Measurements from ENCODE around the gene DUSP8. TPM values are rescaled to one million over a fixed set of nuclear protein-coding genes. Genes with fewer than 3 reads are reported as not detected.

Gene DUSP8
- total and polyA plus RNA-seq, 8 donors, result 0.80 to 21.8 (median 1.7) TPM

DNA sequence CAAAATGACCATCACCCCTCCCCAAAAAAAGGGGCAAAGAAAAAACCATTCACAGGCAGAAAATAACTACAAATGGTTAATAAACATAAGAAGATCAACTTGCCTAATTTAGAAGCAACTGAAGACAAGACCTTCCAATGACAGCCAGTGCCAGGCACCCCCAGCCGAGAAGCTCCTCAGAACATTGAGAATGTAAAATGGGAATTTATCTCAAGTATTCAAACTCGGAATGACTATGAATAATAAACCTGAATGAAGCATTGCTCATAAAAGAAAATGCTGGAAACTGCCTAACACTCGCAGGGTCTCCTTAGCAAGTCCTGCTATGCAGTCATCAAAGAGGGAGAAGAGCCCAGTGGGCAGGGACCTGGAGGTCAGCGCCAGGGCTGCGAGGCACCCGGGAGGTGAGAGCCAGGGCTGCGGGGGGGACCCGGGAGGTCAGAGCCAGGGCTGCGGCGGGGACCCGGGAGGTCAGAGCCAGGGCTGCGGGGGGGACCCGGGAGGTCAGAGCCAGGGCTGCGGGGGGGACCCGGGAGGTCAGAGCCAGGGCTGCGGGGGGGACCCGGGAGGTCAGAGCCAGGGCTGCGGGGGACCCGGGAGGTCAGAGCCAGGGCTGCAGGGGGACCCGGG is 62.3 kb downstream of the DUSP8 start:
- H3K27me3 ChIP-seq, result no peaks in the 10 kb centered on the region
- H3K27ac ChIP-seq, result no peak overlapping the region
- intact Hi-C loops (cut with DNase I), result loop anchor here in 1 of 2 donors (10.0 kb wide), 1 partner anchor 215 kb away; no protein-coding TSS in a partner anchor
- TF ChIP-seq, protein P1, sequence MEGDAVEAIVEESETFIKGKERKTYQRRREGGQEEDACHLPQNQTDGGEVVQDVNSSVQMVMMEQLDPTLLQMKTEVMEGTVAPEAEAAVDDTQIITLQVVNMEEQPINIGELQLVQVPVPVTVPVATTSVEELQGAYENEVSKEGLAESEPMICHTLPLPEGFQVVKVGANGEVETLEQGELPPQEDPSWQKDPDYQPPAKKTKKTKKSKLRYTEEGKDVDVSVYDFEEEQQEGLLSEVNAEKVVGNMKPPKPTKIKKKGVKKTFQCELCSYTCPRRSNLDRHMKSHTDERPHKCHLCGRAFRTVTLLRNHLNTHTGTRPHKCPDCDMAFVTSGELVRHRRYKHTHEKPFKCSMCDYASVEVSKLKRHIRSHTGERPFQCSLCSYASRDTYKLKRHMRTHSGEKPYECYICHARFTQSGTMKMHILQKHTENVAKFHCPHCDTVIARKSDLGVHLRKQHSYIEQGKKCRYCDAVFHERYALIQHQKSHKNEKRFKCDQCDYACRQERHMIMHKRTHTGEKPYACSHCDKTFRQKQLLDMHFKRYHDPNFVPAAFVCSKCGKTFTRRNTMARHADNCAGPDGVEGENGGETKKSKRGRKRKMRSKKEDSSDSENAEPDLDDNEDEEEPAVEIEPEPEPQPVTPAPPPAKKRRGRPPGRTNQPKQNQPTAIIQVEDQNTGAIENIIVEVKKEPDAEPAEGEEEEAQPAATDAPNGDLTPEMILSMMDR (IDR thresholded peaks at IDR 0.05), result no peak
- H3K9me3 ChIP-seq, result no peaks in the 10 kb centered on the region
- ATAC-seq (no peak), DNase-seq (peak in 1 of 4 donors; percentile 37)
- no peak overlapping the region for H3K4me3 ChIP-seq
- no peaks in the 10 kb centered on the region for H3K36me3 ChIP-seq
- H3K4me1 ChIP-seq, result peaks cover 10 to 44% of the 10 kb centered on the region in 2 donors

DNA sequence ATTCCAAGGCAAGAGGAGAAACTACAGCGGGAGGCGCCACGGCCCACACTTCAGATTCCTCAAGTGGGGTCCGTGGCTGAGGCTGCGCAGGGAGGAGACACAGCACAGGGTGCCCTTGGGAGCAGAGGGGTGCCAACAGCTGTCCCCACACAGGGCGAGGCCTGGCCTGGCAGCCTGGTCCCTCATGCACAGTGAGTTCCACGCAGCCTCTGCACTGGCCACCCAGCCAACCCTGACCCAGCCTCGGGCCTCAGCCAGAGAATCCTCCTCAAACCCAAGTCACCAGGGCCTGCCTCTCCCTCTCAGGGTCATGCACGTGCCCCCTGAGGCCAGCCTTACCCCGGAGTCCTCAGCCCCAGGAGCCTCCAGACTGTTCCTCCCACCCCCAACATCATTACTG is 63.1 kb downstream of the DUSP8 start:
- intact Hi-C loops (cut with DNase I), result no loop called here

DNA sequence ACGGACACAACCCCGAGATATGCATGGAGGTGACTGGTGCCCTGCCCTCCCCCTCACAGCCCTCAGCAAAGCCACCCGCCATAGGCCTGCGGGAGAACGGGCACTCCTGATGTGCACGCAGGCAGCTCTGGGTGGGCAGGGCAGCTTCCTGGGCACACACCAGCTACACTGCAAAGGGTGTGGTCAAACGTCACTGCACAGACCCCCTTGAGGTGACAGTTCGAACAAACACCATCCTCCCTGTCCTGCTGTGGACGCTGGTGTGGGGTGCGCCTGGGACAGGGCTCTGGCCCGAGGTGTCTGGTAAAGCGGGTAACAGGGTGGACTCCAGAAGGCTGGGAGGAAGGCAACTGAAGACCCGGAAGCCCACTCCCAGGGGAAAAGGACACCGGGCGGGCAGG is 63.6 kb downstream of the DUSP8 start:
- H3K4me1 ChIP-seq, result peaks cover 18 to 43% of the 10 kb centered on the region in 2 donors
- intact Hi-C loops (cut with DNase I), result no loop called here

More for the DNA sequence above, 63.1 kb downstream of the DUSP8 start:
- TF ChIP-seq, protein P1 (IDR thresholded peaks at IDR 0.05), result no peak
- H3K36me3 ChIP-seq, result no peaks in the 10 kb centered on the region
- H3K4me3 ChIP-seq, result no peak overlapping the region
- H3K27me3 ChIP-seq, result no peaks in the 10 kb centered on the region
- no peaks in the 10 kb centered on the region for H3K9me3 ChIP-seq
- ATAC-seq (peak; percentile 68), DNase-seq (no peak)
- H3K27ac ChIP-seq, result no peak overlapping the region
- peaks cover 13 to 42% of the 10 kb centered on the region in 2 donors for H3K4me1 ChIP-seq

DNA sequence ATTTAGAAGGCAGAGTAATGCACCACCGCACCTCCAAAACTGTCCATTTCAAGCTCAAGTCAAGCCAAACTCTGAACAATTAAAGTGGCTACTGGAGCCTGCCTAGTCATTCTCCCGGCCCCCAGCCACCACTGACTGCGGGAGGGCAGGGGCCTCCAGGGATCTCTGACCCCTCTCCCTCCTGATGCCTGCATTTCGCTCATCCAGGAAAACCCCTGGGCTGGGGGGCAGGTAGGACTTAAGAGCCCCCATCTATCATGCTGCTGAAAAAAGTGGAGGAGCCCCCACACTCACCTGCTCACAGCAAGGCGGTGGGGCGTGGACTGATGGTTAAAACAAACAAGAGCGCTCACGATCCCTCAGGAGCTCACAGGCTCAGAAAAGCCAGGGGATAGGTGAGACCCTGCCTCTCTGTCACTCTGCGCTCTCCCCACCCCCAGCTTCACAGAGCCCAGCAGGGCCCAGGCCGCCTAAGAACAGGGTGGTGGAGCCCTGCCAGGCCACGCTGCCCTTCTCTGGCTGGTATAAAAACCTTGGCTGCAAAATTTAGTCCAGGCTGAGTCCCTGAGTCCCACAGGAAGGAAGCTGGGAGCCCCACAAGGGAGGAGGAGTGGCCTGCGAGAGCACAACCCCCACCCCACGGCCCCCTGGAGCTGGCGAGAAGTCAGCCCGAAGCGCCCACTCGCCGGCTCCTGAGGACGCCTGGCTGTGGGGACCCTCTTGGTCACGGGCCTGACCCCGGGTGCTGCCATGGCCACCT is 64.5 kb downstream of the DUSP8 start:
- TF ChIP-seq, protein P1 (IDR thresholded peaks at IDR 0.05), result no peak
- DNase-seq (peak in 1 of 4 donors; percentile 72), ATAC-seq (no peak)
- Histone ChIP-seq H3K36me3 (no peaks in the 10 kb centered on the region), H3K4me3 (no peak overlapping the region), H3K27me3 (no peaks in the 10 kb centered on the region), H3K4me1 (peaks cover 24 to 46% of the 10 kb centered on the region in 2 donors), H3K9me3 (no peaks in the 10 kb centered on the region), H3K27ac (no peak overlapping the region)
- intact Hi-C loops (cut with DNase I), result no loop called here

More for the DNA sequence above, 63.6 kb downstream of the DUSP8 start:
- Histone ChIP-seq H3K36me3 (no peaks in the 10 kb centered on the region), H3K27ac (no peak overlapping the region), H3K9me3 (no peaks in the 10 kb centered on the region), H3K27me3 (no peaks in the 10 kb centered on the region), H3K4me3 (no peak overlapping the region)
- DNase-seq, result peak in 1 of 4 donors; percentile 71
- ATAC-seq, result peak; percentile 24
- TF ChIP-seq, protein P1 (IDR thresholded peaks at IDR 0.05), result no peak

DNA sequence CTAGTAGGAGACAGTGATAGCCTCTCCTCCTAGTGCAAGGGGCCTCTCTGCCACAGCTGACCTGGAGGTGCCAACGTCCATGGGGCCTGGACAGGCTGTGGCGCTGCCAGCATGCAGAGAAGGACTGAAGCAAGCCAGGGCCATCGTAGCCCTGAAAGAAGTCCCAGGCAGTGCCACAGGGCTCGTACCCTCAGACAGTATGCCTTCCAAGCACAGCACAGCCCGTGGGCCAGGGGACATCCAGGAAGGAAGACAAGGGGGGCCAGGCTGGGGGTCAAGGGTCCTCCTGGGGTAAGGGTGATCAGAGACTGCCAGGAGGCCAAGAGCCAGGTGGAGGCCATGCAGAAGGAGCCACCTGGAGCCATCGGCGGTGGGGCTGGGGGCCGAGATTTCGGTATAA is 65.1 kb downstream of the DUSP8 start:
- Histone ChIP-seq H3K4me3 (no peak overlapping the region), H3K4me1 (peaks cover 24 to 47% of the 10 kb centered on the region in 2 donors), H3K36me3 (no peaks in the 10 kb centered on the region), H3K9me3 (no peaks in the 10 kb centered on the region), H3K27me3 (no peaks in the 10 kb centered on the region), H3K27ac (no peak overlapping the region)
- intact Hi-C loops (cut with DNase I), result no loop called here
- DNase-seq, result peak in 1 of 4 donors; percentile 49
- ATAC-seq, result no peak
- TF ChIP-seq, protein P1 (IDR thresholded peaks at IDR 0.05), result no peak
